ENCODE data around the gene ESAM.

- TF ChIP-seq, protein P1, sequence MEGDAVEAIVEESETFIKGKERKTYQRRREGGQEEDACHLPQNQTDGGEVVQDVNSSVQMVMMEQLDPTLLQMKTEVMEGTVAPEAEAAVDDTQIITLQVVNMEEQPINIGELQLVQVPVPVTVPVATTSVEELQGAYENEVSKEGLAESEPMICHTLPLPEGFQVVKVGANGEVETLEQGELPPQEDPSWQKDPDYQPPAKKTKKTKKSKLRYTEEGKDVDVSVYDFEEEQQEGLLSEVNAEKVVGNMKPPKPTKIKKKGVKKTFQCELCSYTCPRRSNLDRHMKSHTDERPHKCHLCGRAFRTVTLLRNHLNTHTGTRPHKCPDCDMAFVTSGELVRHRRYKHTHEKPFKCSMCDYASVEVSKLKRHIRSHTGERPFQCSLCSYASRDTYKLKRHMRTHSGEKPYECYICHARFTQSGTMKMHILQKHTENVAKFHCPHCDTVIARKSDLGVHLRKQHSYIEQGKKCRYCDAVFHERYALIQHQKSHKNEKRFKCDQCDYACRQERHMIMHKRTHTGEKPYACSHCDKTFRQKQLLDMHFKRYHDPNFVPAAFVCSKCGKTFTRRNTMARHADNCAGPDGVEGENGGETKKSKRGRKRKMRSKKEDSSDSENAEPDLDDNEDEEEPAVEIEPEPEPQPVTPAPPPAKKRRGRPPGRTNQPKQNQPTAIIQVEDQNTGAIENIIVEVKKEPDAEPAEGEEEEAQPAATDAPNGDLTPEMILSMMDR (conservative IDR thresholded peaks at IDR 0.05; ENCODE audit: low read depth, low read length): no peak
- TF ChIP-seq EZH2 (IDR thresholded peaks at IDR 0.05; ENCODE audit: low read length, unreplicated experiment) (no peak), EZH2phosphoT487 (IDR thresholded peaks at IDR 0.05; ENCODE audit: borderline replicate concordance, low read length) (no peak)
Observed at GRCh38 chr11:124801014-124801413, 38.9 kb upstream of the ESAM start.

All from PC-3 (cell line).